Body of pancreas (tissue), 4 donors: ENCODE results near the gene RTP4.

Experiments
- POLR2A ChIP-seq, 3 donors: fragments of 450-650 bp; IDR thresholded peaks; one replicate each; pipeline ENCODE4 v1.6.1; 2016; ENCODE audit warnings: antibody characterized with exemption in 3 of 3, mild to moderate bottlenecking in 2 of 3
- TF ChIP-seq, protein P1 (sequence below), 7 experiments: fragments of 450-650 bp in 4 of 7; fragments of 200-600 bp in 3 of 7; sonication (generic) in 3 of 7; IDR thresholded peaks; one replicate each; pipeline ENCODE4 v1.5.1; 2016 to 2019; ENCODE audit warnings: antibody characterized with exemption in 7 of 7

DNA sequence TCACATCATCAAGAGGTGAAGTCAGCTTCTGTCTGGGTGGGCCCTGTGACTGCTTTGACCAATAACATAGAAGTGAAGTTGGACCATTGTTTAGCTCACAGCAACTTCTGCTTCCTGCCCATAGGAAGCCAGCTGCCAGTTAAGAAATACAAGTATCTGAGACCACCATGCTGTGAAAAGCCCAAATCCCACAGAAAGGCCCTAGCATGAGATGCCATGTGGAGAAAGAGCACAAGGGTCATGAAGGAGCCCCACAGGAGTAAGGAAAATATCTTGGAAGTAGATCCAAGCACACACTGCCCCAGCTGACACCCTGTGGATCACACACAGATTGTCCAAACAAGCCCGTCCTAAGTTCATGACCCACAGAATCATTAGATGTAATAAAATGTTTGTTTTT lies 28.5 kb downstream of the RTP4 start:
- TF ChIP-seq POLR2A (IDR thresholded peaks at IDR 0.05): no peak
- TF ChIP-seq, protein P1, sequence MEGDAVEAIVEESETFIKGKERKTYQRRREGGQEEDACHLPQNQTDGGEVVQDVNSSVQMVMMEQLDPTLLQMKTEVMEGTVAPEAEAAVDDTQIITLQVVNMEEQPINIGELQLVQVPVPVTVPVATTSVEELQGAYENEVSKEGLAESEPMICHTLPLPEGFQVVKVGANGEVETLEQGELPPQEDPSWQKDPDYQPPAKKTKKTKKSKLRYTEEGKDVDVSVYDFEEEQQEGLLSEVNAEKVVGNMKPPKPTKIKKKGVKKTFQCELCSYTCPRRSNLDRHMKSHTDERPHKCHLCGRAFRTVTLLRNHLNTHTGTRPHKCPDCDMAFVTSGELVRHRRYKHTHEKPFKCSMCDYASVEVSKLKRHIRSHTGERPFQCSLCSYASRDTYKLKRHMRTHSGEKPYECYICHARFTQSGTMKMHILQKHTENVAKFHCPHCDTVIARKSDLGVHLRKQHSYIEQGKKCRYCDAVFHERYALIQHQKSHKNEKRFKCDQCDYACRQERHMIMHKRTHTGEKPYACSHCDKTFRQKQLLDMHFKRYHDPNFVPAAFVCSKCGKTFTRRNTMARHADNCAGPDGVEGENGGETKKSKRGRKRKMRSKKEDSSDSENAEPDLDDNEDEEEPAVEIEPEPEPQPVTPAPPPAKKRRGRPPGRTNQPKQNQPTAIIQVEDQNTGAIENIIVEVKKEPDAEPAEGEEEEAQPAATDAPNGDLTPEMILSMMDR (IDR thresholded peaks at IDR 0.05): no peak
